Measurements from ENCODE around the gene MBL2. TPM values are rescaled to one million over a fixed set of nuclear protein-coding genes. Genes with fewer than 3 reads are reported as not detected.

MBL2 gene
- total and polyA plus RNA-seq, 10 of the 15 experiments (the other 5 are each of a cell fraction or from before 2014, with no cell fraction given): not detected

DNA sequence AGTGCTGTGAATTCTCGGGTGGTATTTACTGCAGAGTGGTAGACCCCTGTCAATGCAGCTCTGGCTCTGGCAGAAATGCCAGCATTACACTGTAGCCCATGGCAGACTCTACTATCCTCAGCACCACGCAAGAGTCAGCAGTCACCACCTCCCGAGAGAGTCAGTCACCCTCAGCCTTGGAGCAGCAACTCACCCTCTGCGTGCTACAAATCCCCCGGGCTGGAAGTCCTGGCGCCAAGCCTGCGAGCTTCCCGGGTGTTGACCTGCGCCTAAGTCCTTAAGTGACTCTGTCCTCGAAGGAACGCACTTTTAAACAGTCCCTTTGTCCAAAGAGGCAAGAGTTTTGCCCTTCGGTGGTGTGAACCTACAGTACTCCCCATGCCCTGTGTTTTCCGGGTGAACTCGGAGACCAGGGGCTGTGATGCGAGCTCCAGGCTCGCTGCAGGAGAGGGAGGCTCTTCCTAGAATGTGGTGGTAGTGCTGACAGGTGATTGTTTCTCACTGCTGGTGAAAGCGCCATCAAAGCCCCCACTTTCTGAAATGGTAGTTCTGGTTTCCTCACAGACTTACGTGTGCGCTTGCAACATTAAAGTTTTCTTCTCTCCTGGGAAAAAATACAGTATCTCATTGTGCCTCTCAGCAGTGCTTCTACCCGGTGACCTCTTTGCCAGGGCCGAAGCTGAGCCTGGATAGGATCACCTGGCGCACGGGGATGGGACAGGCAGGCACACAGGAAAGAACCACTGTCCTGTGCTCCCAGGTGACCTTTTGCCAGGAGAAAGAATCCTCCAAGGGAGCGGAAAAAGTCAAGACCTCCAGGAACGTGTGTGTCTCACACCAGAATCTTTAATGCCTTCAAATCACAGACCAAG lies 33.1 kb upstream of the MBL2 start:
- no peaks in the 10 kb centered on the region; a peak in 2 of 4 replicates for H3K27me3 ChIP-seq (replicated peaks in 1 of 2; ENCODE audit: control insufficient read depth in 2 of 2, insufficient read depth in 2 of 2, low read length in 1 of 2)
- ChIA-PET RAD21 (ENCODE audit: unreplicated experiment) (no interaction called here), POLR2A (no interaction called here), SMC1A (ENCODE audit: uncharacterized antibody, unreplicated experiment) (no interaction called here), CTCF (no interaction called here)
- BruUV-seq (replicated peaks): no TSS peak
- H3K4me3 ChIP-seq: no peak overlapping the region
- ATAC-seq (no peak), FAIRE-seq (no peak), DNase-seq (ENCODE audit: low read depth, low spot score) (no peak)
- H2AFZ ChIP-seq (ENCODE audit: control insufficient read depth, low read depth, low read length): no peak overlapping the region
- intact Hi-C loops (cut with micrococcal nuclease; ENCODE audit: unreplicated experiment) (no loop called here), in situ Hi-C loops (cut with MboI) (no loop called here)
- no peak overlapping the region for H3K4me2 ChIP-seq (ENCODE audit: control insufficient read depth, insufficient read depth)
- H3K36me3 ChIP-seq (ENCODE audit: control insufficient read depth in 2 of 2, insufficient read depth in 2 of 2, low read length in 1 of 2): no peaks in the 10 kb centered on the region
- no peak overlapping the region for H3K27ac ChIP-seq (ENCODE audit: control insufficient read depth, insufficient read depth)
- no peaks in the 10 kb centered on the region for H3K79me2 ChIP-seq (ENCODE audit: control insufficient read depth, insufficient read depth, low read length)
- 42% methylated on average over 25 of the region's 25 CpGs for WGBS (ENCODE audit: insufficient coverage, insufficient replicate concordance, low lambda C conversion rate, missing lambda C conversion rate)
- H3K4me1 ChIP-seq (ENCODE audit: control insufficient read depth, insufficient read depth, low read length): no peaks in the 10 kb centered on the region
- H3K9ac ChIP-seq (ENCODE audit: control insufficient read depth, insufficient read depth, low read length): no peak overlapping the region
- no peaks in the 10 kb centered on the region for H3K9me3 ChIP-seq (replicated peaks; ENCODE audit: control insufficient read depth, insufficient read depth, low read length)
- H4K20me1 ChIP-seq (ENCODE audit: control insufficient read depth, insufficient read depth): no peaks in the 10 kb centered on the region
- TF ChIP-seq, protein P1, sequence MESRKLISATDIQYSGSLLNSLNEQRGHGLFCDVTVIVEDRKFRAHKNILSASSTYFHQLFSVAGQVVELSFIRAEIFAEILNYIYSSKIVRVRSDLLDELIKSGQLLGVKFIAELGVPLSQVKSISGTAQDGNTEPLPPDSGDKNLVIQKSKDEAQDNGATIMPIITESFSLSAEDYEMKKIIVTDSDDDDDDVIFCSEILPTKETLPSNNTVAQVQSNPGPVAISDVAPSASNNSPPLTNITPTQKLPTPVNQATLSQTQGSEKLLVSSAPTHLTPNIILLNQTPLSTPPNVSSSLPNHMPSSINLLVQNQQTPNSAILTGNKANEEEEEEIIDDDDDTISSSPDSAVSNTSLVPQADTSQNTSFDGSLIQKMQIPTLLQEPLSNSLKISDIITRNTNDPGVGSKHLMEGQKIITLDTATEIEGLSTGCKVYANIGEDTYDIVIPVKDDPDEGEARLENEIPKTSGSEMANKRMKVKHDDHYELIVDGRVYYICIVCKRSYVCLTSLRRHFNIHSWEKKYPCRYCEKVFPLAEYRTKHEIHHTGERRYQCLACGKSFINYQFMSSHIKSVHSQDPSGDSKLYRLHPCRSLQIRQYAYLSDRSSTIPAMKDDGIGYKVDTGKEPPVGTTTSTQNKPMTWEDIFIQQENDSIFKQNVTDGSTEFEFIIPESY (IDR thresholded peaks at IDR 0.05): no peak
- TF ChIP-seq, protein P2, sequence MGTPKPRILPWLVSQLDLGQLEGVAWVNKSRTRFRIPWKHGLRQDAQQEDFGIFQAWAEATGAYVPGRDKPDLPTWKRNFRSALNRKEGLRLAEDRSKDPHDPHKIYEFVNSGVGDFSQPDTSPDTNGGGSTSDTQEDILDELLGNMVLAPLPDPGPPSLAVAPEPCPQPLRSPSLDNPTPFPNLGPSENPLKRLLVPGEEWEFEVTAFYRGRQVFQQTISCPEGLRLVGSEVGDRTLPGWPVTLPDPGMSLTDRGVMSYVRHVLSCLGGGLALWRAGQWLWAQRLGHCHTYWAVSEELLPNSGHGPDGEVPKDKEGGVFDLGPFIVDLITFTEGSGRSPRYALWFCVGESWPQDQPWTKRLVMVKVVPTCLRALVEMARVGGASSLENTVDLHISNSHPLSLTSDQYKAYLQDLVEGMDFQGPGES (IDR thresholded peaks at IDR 0.05): no peak
- no peak for TF ChIP-seq NRF1 (conservative IDR thresholded peaks at IDR 0.05; ENCODE audit: low read depth, low read length)
- TF ChIP-seq RFX5 (IDR thresholded peaks at IDR 0.05; ENCODE audit: low read depth, low read length): no peak
- no peak for TF ChIP-seq NR2F1 (conservative IDR thresholded peaks at IDR 0.05)

Data from GM12878 (cell line).